Erythroblast (primary cell): Measurements from ENCODE around the gene PYGO2.
"Not testable (repeated sequence)": the region's sequence is repeated elsewhere in the genome, so short reads cannot be mapped to it uniquely, and the experiment has no call there.

Experiments
- GATA1 ChIP-seq: IDR thresholded peaks from 2 replicates; pipeline ENCODE4 v1.6.1; 2011; ENCODE audit warnings: low read depth, mild to moderate bottlenecking, control low read depth, low read length, moderate library complexity
- POLR2A ChIP-seq: IDR thresholded peaks from 2 replicates; pipeline ENCODE4 v1.6.1; 2011; ENCODE audit warnings: mild to moderate bottlenecking, low read length

GRCh38 chr1:154977762-154978161, 16.2 kb upstream of the PYGO2 start:
- TF ChIP-seq POLR2A, GATA1: not testable (repeated sequence)
